IPS-NIHi7 (cell line): ENCODE results near the gene MTIF2.
"Not testable (repeated sequence)": the region's sequence is repeated elsewhere in the genome, so short reads cannot be mapped to it uniquely, and the experiment has no call there.

Experiments used
- DNase-seq: peaks from one replicate; pipeline ENCODE4 v3.0.0; 2012; ENCODE audit warnings: mixed read lengths; ENCODE audit errors: extremely low spot score

The MTIF2 gene

DNA sequence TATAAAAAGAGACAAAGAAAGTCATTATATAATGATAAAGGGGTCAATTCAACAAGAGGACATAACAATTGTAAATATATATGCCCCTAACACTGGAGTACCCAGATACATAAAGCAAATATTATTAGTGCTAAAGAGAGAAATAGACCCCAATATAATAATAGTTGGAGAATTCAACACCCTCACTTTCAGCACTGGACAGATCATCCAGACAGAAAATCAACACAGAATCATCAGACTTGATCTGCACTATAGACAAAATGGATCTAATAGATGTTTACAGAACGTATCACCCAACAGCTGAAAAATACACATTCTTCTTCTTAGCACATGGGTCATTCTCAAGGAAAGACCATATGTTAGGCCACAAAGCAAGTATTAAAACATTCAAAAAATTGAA is 68.6 kb downstream of the MTIF2 start:
- no peak for DNase-seq

GRCh38 chr2:55196526-55196925 is 72.5 kb downstream of the MTIF2 start:
- no peak for DNase-seq

- DNase-seq: not testable (repeated sequence)
Measured at GRCh38 chr2:55191888-55192287, 77.1 kb downstream of the MTIF2 start.

DNA sequence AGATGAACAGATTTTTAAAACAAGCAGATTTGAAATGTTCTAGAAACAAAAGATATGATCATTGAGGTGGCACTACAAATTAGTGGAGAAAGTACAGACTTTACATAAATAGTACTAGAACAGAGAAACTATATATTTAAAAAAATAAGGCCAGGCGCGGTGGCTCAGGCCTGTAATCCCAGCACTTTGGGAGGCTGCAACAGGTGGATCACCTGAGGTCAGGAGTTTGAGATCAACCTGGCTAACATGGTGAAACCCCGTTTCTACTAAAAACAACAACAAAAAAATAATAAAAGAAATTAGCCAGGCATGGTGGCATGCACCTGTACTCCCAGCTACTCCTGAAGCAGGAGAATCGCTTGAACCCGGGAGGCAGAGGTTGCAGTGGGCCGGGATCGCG is 82.2 kb downstream of the MTIF2 start:
- not testable (repeated sequence) for DNase-seq
